ENCODE results near the gene DCLK2. TPM values are rescaled to one million over a fixed set of nuclear protein-coding genes. Genes with fewer than 3 reads are reported as not detected.

The DCLK2 gene
- total RNA-seq: 29.2 and 30.1 TPM in 2 replicates
- long read RNA-seq, partial matches to known transcripts: 3 of 4 reads
- long read RNA-seq, other reads (novel, unspliced or antisense): 1 of 4 reads

DNA sequence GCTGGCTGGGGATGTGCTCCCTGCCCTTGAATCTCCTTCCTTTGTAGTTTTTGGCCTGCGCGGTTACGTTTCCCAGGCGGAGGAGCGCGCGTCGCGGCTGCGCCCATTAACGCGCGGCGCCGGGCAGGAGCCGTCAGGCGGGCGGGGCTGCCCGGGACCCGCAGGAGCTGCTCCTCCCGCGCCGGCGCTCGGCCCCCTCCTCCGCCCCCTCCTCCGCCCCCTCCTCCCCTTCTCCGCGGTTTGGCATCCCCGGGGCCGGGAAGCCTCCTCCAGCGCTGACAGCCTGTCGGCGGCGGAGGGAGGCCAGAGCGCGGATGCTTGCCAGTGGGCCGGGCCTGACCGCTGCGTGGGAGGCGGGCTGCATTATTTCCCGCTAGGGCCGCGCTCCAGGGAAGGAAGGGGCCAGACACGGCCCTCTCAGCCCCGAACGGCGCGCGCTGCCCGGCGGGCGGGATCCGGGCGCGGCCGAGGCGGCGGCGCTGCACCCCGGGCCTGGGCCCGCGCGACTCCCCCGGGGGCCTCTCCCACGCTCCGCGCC lies at the start of gene DCLK2:
Gene DCLK2, plus strand, starts transcription at position 405 of the 538 bp plus-strand sequence. CDS start 583 bp downstream, outside the sequence.
- H3K27ac Mint-ChIP-seq (ENCODE audit: unreplicated experiment): peak within 1 kb of the TSS; percentile 87
- DNase-seq (ENCODE audit: low read depth, low spot score): peak; percentile 66
- H3K36me3 Mint-ChIP-seq (ENCODE audit: low read depth): peaks cover 10% of the 10 kb centered on the region
- peaks cover 34% of the 10 kb centered on the region for H3K4me1 Mint-ChIP-seq
- TF ChIP-seq, protein P1, sequence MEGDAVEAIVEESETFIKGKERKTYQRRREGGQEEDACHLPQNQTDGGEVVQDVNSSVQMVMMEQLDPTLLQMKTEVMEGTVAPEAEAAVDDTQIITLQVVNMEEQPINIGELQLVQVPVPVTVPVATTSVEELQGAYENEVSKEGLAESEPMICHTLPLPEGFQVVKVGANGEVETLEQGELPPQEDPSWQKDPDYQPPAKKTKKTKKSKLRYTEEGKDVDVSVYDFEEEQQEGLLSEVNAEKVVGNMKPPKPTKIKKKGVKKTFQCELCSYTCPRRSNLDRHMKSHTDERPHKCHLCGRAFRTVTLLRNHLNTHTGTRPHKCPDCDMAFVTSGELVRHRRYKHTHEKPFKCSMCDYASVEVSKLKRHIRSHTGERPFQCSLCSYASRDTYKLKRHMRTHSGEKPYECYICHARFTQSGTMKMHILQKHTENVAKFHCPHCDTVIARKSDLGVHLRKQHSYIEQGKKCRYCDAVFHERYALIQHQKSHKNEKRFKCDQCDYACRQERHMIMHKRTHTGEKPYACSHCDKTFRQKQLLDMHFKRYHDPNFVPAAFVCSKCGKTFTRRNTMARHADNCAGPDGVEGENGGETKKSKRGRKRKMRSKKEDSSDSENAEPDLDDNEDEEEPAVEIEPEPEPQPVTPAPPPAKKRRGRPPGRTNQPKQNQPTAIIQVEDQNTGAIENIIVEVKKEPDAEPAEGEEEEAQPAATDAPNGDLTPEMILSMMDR (conservative IDR thresholded peaks at IDR 0.05): no peak
- peaks cover 3% of the 10 kb centered on the region for H3K9me3 Mint-ChIP-seq
- no peaks in the 10 kb centered on the region for H3K27me3 Mint-ChIP-seq (ENCODE audit: low read depth)
- H3K4me3 Mint-ChIP-seq: peak within 1 kb of the TSS; percentile 93

DNA sequence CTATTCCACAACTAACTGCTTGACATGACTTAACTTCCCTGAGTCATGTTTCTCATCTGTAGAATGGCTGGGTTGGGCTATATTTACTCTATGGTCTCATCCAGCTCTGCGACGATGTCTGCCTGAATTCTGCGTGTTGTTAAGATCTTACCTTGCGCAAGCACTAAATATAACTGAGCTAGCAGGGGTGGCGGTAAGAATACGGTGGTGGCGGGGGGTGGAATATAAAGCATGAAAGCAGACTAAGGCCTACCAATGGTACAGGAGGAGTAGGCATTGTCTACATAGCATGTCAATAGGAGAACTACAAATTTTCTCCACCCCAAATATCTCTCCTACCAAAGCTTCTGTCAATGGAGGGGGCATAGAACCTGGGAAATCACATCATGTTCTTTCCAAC lies 45.7 kb upstream of the DCLK2 start:
- H3K4me1 Mint-ChIP-seq: no peaks in the 10 kb centered on the region
- H3K36me3 Mint-ChIP-seq (ENCODE audit: low read depth): peaks cover 7% of the 10 kb centered on the region
- H3K27ac Mint-ChIP-seq (ENCODE audit: unreplicated experiment): no peak overlapping the region
- peaks cover 10% of the 10 kb centered on the region for H3K9me3 Mint-ChIP-seq
- H3K4me3 Mint-ChIP-seq: no peak overlapping the region
- DNase-seq (ENCODE audit: low read depth, low spot score): no peak
- TF ChIP-seq, protein P1 (conservative IDR thresholded peaks at IDR 0.05): no peak
- no peaks in the 10 kb centered on the region for H3K27me3 Mint-ChIP-seq (ENCODE audit: low read depth)

DNA sequence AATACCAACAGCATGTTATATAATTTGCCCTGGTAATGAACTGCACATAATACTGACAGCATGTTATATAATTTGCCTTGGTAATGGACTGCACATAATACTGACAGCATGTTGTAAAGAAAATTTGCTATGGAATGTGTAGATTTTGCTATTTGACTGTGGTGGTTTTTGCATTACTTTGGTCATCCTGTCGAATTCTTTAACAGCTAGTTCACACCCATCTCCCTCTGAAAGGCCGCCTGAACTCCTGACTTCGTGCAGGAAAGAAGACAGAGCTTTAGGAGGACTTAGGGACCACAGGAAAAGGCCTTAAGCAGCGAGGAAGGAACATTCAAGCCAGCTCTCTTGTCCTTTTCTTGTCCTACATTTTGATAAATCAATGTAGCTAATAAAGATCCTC lies 45.2 kb upstream of the DCLK2 start:
- Mint-ChIP-seq H3K9me3 (peaks cover 5% of the 10 kb centered on the region), H3K27me3 (ENCODE audit: low read depth) (no peaks in the 10 kb centered on the region), H3K4me1 (no peaks in the 10 kb centered on the region), H3K27ac (ENCODE audit: unreplicated experiment) (no peak overlapping the region), H3K4me3 (no peak overlapping the region), H3K36me3 (ENCODE audit: low read depth) (peaks cover 2% of the 10 kb centered on the region)
- TF ChIP-seq, protein P1 (conservative IDR thresholded peaks at IDR 0.05): no peak
- no peak for DNase-seq (ENCODE audit: low read depth, low spot score)

DNA sequence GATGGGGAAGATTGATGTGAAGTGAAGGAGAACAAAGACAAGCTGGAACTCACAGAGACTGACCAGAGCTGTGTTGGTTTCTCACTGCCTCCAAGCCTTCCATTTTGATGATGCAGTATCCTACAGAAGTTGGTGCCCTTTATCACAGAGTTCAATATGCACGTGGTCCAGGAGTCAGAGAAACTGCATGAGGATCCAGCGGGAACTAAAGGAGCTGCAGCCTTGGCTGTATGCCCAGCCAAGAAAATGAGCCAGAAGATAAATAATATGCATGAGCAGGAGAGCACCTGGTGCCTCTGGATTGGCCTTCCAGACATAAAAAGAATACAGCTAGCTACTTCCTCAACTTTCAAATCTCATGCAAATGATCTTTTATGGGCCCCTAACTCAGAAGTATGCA lies 44.3 kb upstream of the DCLK2 start:
- peaks cover 5% of the 10 kb centered on the region for H3K9me3 Mint-ChIP-seq
- peaks cover 3% of the 10 kb centered on the region for H3K27me3 Mint-ChIP-seq (ENCODE audit: low read depth)
- no peak overlapping the region for H3K27ac Mint-ChIP-seq (ENCODE audit: unreplicated experiment)
- TF ChIP-seq, protein P1 (conservative IDR thresholded peaks at IDR 0.05): no peak
- DNase-seq (ENCODE audit: low read depth, low spot score): no peak
- no peaks in the 10 kb centered on the region for H3K4me1 Mint-ChIP-seq
- peaks cover 2% of the 10 kb centered on the region for H3K36me3 Mint-ChIP-seq (ENCODE audit: low read depth)
- H3K4me3 Mint-ChIP-seq: no peak overlapping the region

DNA sequence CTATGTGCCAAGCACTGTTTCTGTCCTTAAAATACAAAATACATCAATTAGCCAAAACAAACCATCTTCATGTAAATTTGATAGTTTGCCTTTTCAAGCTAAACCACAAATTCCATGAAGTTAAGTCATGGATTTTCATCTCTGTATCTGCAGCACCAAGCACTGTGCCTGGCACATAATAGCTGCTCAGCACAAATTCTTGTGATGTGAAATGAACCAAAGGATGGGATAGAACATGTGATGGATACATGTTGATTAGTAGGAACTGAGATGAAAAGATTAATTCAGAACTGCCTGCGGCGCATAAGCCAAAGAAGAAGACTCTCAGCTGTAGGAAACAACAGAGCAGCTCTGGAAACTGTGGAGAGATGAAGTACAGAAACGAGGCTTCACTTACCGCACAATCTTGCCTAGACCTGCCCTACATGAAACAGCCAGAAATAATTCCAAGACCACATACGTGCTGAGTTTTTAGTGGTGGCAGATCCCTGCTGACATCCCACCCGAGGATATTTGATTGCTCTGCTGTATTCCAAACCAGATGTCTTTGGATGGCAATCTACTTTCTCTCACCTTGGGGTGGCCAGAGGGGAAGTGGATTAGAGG lies 40.9 kb upstream of the DCLK2 start:
- no peak overlapping the region for H3K27ac Mint-ChIP-seq (ENCODE audit: unreplicated experiment)
- no peaks in the 10 kb centered on the region for H3K36me3 Mint-ChIP-seq (ENCODE audit: low read depth)
- no peak for DNase-seq (ENCODE audit: low read depth, low spot score)
- H3K9me3 Mint-ChIP-seq: peaks cover 5% of the 10 kb centered on the region
- peaks cover 3% of the 10 kb centered on the region for H3K27me3 Mint-ChIP-seq (ENCODE audit: low read depth)
- H3K4me3 Mint-ChIP-seq: no peak overlapping the region
- no peaks in the 10 kb centered on the region for H3K4me1 Mint-ChIP-seq
- TF ChIP-seq, protein P1 (conservative IDR thresholded peaks at IDR 0.05): no peak
